MM.1S (cell line): ENCODE results near the gene XPNPEP1.

ENCODE experiments used
- EZH2phosphoT487 ChIP-seq: fragments of 300-600 bp; sonication (generic); IDR thresholded peaks from 2 replicates; pipeline ENCODE4 v1.6.1; 2018; ENCODE audit warnings: antibody characterized with exemption, low read length
- TF ChIP-seq, protein P1 (sequence below): fragments of 300-600 bp; sonication (generic); IDR thresholded peaks from 2 replicates; pipeline ENCODE4 v1.5.1; 2016; ENCODE audit warnings: antibody characterized with exemption, low read length, mixed read lengths

DNA sequence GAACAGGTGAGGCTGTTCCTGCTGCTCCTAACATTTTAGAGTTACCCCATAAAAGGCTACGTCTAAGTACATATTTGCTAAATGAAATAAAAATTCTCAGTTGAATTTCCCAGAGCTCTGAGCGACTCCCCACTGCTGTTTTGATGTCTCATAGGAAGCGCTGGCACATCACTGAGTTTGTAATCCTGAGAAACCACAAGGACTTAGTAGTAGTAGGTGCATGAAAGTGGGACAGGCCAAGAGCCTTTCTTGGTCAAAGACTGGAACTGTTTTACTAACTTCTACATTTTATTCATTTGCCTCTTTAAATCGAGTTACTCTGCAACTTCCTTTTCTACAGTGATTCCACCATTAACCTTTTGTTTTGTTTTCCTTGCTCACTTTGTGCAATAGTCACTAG lies 85.9 kb downstream of the XPNPEP1 start:
- TF ChIP-seq, protein P1, sequence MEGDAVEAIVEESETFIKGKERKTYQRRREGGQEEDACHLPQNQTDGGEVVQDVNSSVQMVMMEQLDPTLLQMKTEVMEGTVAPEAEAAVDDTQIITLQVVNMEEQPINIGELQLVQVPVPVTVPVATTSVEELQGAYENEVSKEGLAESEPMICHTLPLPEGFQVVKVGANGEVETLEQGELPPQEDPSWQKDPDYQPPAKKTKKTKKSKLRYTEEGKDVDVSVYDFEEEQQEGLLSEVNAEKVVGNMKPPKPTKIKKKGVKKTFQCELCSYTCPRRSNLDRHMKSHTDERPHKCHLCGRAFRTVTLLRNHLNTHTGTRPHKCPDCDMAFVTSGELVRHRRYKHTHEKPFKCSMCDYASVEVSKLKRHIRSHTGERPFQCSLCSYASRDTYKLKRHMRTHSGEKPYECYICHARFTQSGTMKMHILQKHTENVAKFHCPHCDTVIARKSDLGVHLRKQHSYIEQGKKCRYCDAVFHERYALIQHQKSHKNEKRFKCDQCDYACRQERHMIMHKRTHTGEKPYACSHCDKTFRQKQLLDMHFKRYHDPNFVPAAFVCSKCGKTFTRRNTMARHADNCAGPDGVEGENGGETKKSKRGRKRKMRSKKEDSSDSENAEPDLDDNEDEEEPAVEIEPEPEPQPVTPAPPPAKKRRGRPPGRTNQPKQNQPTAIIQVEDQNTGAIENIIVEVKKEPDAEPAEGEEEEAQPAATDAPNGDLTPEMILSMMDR, result no peak
- no peak for TF ChIP-seq EZH2phosphoT487
